NCI-H82 treated with DMSO at 0.1 percent for 48 hours (cell line): Measurements from ENCODE around the gene RTBDN.

Experiments
- DNase-seq: peaks from one replicate; lab custom pipeline; 2025; ENCODE audit not compliant: unreplicated experiment; lab: John Stamatoyannopoulos, UW

RTBDN gene

DNA sequence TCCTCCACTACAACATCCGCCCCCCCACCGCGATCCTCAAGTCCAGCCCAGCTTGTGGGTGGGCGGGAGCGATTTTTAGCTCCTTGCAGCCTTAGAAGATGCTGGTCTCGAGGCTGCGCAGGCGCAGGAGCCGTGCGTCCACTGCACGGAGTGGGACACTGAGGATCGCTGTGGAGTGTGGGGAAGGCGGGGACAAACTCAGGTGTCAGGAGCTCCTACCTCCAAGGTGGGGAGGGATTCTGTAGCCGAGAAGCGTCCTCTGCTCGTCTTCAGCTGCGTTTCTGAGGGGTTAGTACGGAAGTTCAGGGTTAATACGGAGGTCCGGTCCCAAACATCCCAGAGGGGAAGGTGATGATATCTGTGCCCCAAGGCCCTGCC, at the start of gene RTBDN:
Gene RTBDN (minus strand): TSS at position 14 of the 378 bp plus-strand sequence. CDS start 4,600 bp downstream, outside the sequence.
- DNase-seq = no peak

DNA sequence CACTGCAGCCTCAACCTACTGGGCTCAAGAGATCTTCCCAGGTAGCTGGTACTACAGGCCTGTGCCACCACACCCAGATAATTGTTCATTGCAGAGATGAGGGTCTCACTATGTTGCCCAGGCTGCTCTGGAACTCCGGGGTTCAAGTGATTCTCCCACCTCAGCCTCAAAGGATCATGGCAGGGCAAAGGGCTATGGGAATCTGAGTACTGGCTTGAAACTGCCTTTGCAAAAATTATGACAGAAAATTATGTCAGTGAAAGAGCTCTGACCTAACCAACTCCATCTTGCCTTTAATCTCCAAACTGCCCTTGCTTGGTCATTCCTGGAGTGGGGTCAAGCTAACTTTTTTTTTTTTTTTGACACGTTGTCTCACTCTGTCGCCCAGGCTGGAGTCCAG, 48.2 kb upstream of the RTBDN start:
- DNase-seq = no peak

DNA sequence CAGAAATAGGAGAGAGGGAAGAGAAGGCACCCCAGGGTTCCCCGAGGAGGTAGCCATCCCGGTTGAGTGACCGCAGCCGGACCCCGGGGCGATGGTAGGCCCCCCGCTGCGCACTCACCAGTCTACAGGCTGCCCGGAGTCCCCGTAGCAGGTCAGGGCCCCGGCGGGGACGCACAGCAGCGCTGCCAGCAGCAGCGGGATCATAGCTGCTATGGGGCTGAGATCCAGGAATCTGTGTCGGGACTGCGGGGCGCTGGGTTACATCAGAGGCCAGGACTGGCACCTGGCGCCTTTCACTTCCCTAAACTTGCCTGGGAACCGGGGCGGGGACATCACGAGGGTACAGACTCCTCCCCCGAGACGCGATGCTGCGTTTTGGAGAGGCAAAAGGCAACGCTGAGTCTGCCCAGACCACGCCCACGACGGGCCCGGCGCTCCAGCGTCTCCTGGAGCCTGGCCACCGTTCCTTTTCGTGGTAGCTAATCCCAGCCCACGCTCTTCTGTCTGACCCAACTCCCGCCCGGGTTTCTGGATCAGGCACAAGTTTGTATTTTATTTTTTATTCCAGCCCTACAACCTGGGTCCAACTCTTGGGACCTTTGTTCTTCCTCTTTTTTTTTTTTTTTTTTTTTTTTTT, 46.9 kb upstream of the RTBDN start, which contains the start of gene DNASE2:
Gene DNASE2 (minus strand): TSS at position 278 of the 637 bp plus-strand sequence. CDS start 74 bp downstream, at position 204.
- DNase-seq = peak; percentile 94

DNA sequence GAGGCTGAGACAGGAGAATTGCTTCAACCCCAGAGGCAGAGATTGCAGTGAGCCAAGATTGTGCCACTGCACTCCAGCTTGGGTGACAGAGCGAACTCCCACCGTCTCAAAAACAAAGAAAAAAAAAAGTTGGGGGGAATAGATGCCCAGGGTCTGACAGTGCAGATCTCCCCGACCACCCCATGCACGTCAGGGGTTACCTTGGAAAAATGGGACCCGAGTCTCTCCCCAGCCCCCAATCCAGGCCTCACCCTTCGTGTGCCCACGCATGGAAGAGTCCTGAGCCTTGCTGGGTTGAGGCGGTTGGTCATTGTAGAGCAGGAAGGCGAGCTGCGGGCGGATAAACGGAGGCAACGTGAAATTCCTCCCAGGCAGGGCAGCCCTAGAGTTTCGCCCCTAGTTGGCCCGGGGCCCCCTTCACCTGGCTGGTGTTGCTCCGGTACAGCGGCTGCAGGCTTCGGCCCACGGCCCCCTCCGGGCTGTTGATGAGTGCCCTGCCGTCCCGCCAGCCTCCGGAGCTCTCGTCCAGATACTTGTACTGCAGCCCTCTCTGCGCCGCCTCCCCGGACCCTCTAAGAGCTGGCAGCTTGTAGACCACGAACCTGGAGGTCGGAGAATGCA, 46.3 kb upstream of the RTBDN start:
- no peak for DNase-seq

DNA sequence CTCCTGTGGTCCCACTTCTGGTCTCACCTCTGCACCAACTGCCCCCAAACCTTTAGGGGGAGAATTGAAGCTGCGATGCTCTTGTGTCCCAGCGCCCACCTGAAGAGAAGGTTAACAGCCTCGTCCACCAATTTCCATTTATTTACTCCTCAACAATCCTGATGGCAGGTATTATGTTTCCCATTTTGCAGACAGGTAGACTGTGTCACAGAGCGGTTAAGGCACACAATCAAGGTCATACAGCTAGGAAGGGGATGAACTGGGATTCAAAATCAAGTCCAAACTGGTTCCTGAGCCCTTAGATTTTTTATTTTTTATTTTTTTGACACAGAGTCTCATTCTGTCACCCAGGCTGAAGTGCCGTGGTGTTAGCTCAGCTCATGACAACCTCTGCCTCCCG, 40.7 kb upstream of the RTBDN start:
- DNase-seq = no peak

DNA sequence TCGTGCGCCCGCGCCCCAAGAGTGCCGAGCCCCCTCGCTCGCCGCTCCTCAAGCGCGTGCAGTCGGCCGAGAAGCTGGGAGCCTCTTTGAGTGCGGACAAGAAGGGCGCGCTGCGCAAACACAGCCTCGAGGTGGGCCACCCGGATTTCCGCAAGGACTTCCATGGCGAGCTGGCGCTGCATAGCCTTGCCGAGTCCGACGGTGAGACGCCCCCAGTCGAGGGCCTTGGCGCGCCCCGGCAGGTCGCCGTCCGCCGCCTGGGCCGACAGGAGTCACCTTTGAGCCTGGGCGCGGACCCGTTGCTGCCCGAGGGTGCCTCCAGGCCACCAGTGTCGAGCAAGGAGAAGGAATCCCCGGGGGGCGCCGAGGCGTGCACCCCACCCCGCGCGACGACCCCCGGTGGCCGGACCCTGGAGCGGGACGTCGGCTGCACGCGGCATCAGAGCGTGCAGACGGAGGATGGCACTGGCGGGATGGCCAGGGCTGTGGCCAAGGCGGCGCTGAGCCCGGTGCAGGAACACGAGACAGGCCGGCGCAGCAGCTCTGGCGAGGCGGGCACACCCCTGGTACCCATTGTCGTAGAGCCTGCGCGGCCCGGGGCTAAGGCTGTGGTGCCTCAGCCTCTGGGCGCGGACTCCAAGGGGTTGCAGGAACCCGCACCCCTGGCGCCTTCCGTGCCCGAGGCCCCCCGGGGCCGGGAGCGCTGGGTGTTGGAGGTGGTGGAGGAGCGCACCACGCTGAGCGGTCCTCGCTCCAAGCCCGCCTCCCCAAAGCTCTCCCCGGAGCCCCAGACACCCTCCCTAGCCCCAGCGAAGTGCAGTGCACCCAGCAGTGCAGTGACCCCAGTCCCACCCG, 39.7 kb upstream of the RTBDN start:
- DNase-seq = no peak

DNA sequence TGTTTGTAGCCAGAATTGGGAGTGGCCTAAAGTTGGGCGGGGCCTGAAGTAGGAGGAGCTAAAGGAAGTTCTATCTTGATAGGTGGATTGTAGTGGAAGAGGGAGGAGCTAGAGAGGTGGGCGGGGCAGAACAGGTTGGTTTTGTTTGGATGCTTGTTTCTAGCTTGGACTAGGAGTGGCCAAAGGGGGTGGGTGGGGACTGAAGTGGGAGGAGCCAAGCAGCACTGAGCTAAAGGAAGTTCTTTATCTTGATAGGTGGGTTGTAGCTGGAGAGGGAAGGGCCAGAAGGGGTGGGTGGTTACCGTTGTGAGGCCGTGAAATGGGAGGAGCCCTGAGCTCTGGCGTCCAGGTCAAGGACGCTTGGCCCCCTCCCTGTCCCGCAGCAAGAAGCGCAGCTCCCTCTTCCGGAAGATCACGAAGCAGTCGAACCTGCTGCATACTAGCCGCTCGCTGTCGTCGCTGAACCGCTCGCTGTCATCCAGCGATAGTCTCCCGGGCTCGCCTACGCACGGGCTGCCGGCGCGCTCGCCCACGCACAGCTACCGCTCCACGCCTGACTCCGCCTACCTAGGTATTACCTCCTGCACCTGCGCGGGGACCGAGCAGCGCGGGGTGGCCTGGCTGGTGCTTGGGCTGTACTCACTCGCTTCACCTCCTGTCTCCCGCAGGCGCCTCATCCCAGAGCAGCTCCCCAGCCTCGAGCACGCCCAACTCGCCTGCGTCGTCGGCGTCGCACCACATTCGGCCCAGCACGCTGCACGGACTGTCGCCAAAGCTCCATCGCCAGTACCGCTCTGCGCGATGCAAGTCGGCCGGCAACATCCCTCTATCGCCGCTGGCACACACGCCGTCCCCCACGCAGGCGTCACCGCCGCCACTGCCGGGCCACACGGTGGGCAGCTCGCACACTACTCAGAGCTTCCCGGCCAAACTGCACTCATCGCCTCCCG, 38.8 kb upstream of the RTBDN start:
- DNase-seq = no peak

DNA sequence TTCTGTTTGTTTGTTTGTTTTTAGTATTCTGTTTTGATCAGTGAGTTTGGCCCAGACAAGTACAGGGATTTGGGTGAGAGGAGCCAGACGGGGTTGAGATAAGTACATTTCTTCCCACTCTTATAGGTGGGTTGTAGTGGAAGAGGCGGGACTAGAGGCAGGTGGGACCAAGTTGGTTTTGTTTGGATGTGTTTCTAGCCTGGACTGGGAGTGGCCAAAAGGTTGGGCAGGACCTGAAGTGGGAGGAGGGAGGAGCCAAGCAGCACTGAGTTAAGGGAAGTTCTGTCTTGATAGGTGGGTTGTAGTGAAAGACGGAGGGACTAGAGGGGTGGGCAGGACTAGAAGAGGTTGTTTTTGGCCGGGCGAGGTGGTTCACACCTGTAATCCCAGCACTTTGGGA, 37.9 kb upstream of the RTBDN start:
- DNase-seq = no peak

DNA sequence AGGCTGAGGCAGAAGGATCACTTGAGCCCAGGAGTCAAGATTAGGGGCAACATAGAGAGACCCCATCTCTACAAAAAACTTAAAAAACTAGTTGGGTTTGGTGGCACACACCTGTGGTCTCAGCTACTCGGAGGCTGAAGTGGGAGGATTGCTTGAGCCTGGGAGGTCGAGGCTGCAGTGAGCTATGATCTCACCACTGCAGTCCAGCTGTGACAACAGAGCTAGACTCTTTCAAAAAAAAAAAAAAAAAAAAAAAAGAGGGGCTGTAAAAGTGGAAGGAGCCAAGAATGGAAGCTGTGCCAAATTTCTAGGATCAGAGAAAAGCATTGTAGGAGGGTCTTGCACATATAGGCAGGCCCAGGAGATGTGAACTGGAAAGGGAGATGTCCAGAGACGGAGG, 37.3 kb upstream of the RTBDN start:
- no peak for DNase-seq

DNA sequence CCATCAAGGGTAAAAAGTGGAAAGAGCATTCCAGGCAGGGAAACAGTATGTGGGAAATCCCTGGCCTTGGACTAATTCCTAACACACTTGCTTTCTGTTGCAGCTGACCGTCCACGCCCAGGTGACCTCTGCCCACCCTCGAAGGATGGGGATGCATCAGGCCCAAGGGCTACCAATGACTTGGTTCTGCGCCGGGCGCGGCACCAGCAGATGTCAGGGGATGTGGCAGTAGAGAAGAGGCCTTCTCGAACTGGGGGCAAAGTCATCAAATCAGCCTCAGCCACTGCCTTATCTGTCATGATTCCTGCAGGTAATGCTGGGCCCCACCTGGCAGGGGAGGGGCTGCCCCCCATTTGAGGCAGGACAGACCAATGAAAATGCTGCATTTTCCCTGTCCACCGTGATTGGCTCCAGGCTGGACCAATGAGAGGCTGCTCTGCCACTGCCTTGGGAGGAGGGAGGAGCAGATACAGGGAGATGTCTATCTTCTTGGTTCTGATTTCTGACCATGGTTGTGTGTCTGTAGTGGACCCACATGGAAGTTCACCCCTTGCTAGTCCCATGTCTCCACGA, 34.2 kb upstream of the RTBDN start:
- DNase-seq = no peak

DNA sequence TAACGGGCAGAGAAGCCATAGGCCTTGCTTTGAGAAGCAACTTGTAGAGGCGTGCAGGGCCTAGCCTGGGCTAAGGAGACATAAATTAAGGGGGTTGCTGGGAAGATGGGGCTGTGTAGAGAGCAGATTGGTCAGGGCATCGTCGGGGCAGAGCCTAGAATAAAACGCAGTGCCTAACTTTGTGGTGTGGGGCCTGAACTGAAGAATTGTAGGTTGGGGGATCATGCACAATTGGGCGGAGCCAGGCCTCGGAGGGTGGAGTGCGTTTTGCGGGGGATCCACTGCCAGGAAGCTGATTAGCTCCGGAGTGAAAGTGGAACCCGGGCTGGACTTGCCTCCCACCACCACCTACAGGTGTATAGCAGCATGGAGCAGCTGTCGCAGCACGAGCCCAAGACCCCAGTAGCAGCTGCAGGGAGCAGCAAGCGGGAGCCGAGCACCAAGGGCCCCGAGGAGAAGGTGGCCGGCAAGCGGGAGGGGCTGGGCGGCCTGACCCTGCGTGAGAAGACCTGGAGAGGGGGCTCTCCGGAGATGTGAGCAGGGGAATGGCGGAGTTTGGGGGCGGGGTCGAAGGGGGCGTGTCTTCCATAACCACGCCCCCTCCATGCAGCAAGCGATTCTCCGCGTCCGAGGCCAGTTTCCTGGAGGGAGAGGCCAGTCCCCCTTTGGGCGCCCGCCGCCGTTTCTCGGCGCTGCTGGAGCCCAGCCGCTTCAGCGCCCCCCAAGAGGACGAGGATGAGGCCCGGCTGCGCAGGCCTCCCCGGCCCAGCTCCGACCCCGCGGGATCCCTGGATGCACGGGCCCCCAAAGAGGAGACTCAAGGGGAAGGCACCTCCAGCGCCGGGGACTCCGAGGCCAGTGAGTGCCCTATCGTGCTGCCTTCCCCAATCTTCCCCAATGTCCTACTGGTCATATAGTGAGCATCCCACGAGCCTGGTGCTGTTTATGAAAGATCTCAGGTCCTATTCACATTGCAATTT, 33.0 kb upstream of the RTBDN start:
- peak; percentile 75 for DNase-seq

DNA sequence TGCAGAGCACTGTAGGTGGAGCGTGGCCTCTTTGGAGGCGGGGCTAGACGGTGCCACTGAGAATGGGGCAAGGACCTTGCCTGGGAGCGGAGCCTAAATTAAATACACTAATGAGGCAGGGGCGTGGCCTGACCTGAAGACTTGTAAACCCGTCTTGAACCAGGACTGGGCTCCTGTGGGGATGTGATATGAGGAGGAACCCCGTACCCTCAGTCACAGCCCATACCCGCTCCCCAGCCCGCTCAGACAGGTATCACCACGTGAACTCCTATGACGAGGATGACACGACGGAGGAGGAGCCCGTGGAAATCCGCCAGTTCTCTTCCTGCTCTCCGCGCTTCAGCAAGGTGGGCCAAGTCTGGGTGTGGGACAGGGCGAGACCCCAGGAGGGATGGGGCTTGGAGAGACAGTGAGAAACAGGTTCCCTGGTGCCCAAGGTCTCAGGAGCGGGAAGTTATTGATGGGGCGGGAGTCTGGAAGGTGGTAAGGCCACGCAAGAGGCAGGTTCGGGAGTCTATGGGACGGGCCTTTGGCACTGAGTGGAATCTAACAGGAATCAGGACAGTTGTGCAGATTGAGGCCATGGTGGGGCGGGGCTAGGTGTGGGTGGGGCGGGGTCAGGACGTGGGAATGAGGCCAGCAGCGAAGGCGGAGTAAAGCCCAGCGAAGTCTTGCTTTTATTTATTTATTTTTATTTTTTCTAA, 32.2 kb upstream of the RTBDN start:
- DNase-seq = no peak

DNA sequence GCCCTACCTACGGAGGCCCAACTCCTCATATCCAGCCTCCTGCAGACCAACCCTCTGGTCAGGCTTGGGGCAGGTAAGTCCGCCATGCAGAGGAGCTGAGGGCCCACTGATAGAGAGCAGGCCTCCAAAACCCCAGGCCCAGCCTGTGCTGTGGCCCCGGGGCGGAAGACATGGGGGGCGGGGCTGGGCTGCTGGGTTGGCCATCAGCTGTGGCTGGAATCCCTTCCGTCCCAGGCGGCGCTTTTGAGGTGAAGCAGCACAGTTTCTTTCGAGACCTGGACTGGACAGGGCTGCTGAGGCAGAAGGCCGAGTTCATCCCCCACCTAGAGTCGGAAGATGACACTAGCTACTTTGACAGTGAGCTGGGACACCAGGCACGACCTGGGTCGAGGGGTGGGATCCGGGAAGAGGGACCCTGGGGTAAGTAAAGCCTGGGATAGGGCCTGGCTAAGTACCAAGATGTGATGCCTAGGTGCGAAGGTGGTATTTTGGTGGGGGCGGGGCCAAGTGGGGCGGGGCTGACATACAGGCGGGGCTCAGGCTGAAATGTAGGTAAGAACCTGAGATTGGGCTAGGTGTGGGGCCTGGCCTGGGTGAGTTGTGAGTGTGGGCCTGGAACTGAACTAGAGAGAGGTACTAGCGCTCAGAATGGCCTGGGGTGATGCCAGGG, 31.5 kb upstream of the RTBDN start:
- no peak for DNase-seq

DNA sequence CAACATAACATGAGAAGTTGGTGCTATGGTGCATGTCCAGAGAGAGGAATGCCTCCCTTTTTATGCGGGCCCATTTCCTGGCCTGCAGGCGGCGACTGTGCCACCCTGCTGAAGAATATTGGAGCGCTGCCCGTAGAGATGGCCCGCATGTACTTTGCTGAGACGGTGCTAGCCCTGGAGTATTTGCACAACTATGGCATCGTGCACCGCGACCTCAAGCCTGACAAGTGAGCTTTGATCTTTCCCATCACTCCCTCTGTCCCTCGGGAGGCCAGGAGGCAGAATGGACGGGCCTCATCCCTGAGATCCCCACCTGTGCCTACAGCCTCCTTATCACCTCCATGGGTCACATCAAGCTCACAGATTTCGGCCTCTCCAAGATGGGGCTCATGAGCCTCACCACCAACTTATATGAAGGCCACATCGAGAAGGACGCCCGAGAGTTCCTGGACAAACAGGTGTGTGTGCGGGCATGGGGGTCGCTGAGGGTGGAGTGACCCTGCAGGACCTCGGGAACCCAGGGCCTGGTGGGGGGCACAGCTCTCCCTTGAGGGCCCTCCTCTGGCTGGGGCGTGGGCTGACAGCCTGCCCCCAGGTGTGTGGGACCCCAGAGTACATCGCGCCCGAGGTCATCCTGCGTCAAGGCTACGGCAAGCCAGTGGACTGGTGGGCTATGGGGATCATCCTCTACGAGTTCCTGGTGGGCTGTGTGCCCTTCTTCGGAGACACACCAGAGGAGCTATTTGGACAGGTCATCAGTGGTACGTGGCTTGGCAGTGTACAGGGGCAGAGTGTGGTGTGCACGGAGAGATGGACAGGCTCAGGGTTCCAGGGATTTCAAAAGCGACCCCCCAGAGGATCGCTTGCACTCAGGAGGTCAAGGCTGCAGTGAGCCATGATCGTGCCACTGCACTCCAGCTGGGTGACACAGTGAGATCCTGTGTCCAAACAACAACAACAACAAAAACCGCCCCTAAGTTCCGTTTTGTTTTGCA, 30.6 kb upstream of the RTBDN start:
- no peak for DNase-seq

DNA sequence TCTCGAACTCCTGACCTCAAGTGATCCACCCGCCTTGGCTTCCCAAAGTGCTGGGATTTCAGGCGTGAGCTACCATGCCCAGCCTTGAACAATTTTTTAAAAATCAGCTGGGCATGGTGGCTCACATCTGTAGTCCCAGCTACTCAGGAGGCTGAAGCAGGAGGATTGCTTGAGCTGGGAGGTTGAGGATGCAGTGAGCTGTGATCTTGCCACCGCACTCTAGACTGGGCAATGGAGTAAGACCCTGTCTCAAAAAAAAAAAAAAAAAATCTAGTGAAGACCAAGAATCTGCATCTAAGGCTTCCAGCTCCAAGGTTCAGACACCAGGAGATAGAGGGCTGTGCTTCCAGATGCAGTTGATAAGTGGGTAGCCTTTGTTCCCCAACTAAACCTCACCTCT, 29.8 kb upstream of the RTBDN start:
- DNase-seq = no peak

DNA sequence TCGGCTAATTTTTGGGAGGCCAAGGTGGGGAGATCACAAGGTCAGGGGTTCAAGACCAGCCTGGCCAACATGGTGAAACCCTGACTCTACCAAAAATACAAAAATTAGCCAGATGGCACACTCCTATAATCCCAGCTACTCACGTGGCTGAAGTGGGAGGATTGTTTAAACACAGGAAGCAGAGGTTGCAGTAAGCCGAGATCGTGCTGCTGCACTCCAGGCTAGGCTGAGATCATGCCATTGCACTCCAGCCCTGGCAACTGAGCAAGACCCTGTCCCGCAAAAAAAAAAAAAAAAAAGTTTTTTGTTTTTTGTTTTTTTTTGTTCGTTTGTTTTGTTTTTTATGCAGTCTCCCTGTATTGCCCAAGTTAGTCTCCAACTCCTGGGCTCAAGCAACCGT, 25.2 kb upstream of the RTBDN start:
- peak; percentile 63 for DNase-seq
